ENCODE measurements around the gene CD82.

GRCh38 chr11:44591557-44591956, 26.1 kb downstream of the CD82 start:
- TF ChIP-seq POLR2A (IDR thresholded peaks at IDR 0.05) (no peak), POLR2AphosphoS5 (IDR thresholded peaks at IDR 0.05) (no peak)

Measured in breast epithelium (tissue), 3 donors.